ENCODE results near the gene GATA5.
A peak's percentile ranks its signal among the peaks of the same experiment; 100 is the strongest.

GATA5 gene

GRCh38 chr20:62511915-62512610, 36.3 kb upstream of the GATA5 start:
- no peak overlapping the region for H3K4me3 Mint-ChIP-seq
- ATAC-seq (replicated peaks) (no peak), DNase-seq (no peak)
- H3K27me3 Mint-ChIP-seq: peaks cover 30 to 38% of the 10 kb centered on the region in 2 donors
- no peak overlapping the region for H3K27ac Mint-ChIP-seq
- H3K9me3 Mint-ChIP-seq: no peaks in the 10 kb centered on the region
- H3K36me3 Mint-ChIP-seq: no peaks in the 10 kb centered on the region
- peaks cover 4 to 12% of the 10 kb centered on the region in 2 donors for H3K4me1 Mint-ChIP-seq

GRCh38 chr20:62511300-62511914, 35.6 kb upstream of the GATA5 start:
- Mint-ChIP-seq H3K4me3 (no peak overlapping the region), H3K4me1 (peaks cover 4 to 12% of the 10 kb centered on the region in 2 donors), H3K27me3 (peaks cover 23 to 32% of the 10 kb centered on the region in 2 donors), H3K36me3 (no peaks in the 10 kb centered on the region), H3K27ac (peak overlapping the region; percentile 62), H3K9me3 (no peaks in the 10 kb centered on the region)
- ATAC-seq (replicated peaks): no peak
- no peak for DNase-seq

GRCh38 chr20:62508641-62509051, 32.9 kb upstream of the GATA5 start:
- peak; percentile 32 to 39 for ATAC-seq (replicated peaks)
- no peak for DNase-seq
- peaks cover 3 to 8% of the 10 kb centered on the region in 2 donors for H3K36me3 Mint-ChIP-seq
- no peak overlapping the region for H3K4me3 Mint-ChIP-seq
- H3K27me3 Mint-ChIP-seq: peaks cover 15 to 18% of the 10 kb centered on the region in 2 donors
- peaks cover 6% of the 10 kb centered on the region in 2 donors for H3K9me3 Mint-ChIP-seq
- H3K27ac Mint-ChIP-seq: no peak overlapping the region
- H3K4me1 Mint-ChIP-seq: peaks cover 14 to 33% of the 10 kb centered on the region in 2 donors

- Mint-ChIP-seq H3K27me3 (peaks cover 10 to 13% of the 10 kb centered on the region in 2 donors), H3K36me3 (peaks cover 3 to 8% of the 10 kb centered on the region in 2 donors), H3K4me1 (peaks cover 12 to 33% of the 10 kb centered on the region in 2 donors), H3K9me3 (peaks cover 6% of the 10 kb centered on the region in 2 donors), H3K4me3 (no peak overlapping the region), H3K27ac (no peak overlapping the region)
- DNase-seq (no peak), ATAC-seq (replicated peaks) (no peak)
Measured at GRCh38 chr20:62507991-62508640, 32.3 kb upstream of the GATA5 start.

- H3K4me3 Mint-ChIP-seq: no peak overlapping the region
- H3K27ac Mint-ChIP-seq: no peak overlapping the region
- peaks cover 6% of the 10 kb centered on the region in 2 donors for H3K9me3 Mint-ChIP-seq
- H3K4me1 Mint-ChIP-seq: peaks cover 16 to 34% of the 10 kb centered on the region in 2 donors
- DNase-seq (no peak), ATAC-seq (replicated peaks) (no peak)
- H3K36me3 Mint-ChIP-seq: peaks cover 3 to 8% of the 10 kb centered on the region in 2 donors
- H3K27me3 Mint-ChIP-seq: peaks cover 5 to 6% of the 10 kb centered on the region in 2 donors
Measured at GRCh38 chr20:62507323-62507722, 31.5 kb upstream of the GATA5 start.

GRCh38 chr20:62506791-62507190, 31.0 kb upstream of the GATA5 start:
- Mint-ChIP-seq H3K4me3 (no peak overlapping the region), H3K27ac (no peak overlapping the region), H3K36me3 (peaks cover 3 to 8% of the 10 kb centered on the region in 2 donors), H3K4me1 (peaks cover 22 to 39% of the 10 kb centered on the region in 2 donors), H3K27me3 (peaks cover 4 to 6% of the 10 kb centered on the region in 2 donors), H3K9me3 (peaks cover 6% of the 10 kb centered on the region in 2 donors)
- DNase-seq (no peak), ATAC-seq (replicated peaks) (no peak)

- DNase-seq: no peak
- Mint-ChIP-seq H3K27me3 (peaks cover 0 to 6% of the 10 kb centered on the region in 2 donors), H3K4me1 (peaks cover 28 to 46% of the 10 kb centered on the region in 2 donors), H3K36me3 (peaks cover 3 to 8% of the 10 kb centered on the region in 2 donors), H3K4me3 (no peak overlapping the region), H3K9me3 (peaks cover 6 to 7% of the 10 kb centered on the region in 2 donors), H3K27ac (no peak overlapping the region)
- no peak for ATAC-seq (replicated peaks)
Measured at GRCh38 chr20:62506087-62506486, 30.3 kb upstream of the GATA5 start.

GRCh38 chr20:62505337-62506045, 29.7 kb upstream of the GATA5 start:
- peaks cover 3 to 10% of the 10 kb centered on the region in 2 donors for H3K36me3 Mint-ChIP-seq
- H3K4me3 Mint-ChIP-seq: no peak overlapping the region
- no peak for DNase-seq
- peaks cover 0 to 6% of the 10 kb centered on the region in 2 donors for H3K27me3 Mint-ChIP-seq
- no peak overlapping the region for H3K27ac Mint-ChIP-seq
- H3K4me1 Mint-ChIP-seq: peaks cover 34 to 52% of the 10 kb centered on the region in 2 donors
- no peak for ATAC-seq (replicated peaks)
- H3K9me3 Mint-ChIP-seq: peaks cover 6 to 12% of the 10 kb centered on the region in 2 donors

- H3K9me3 Mint-ChIP-seq: peaks cover 6 to 15% of the 10 kb centered on the region in 2 donors
- no peak for ATAC-seq (replicated peaks)
Measured at GRCh38 chr20:62504323-62504722, 28.5 kb upstream of the GATA5 start.

GRCh38 chr20:62503401-62504178, 27.8 kb upstream of the GATA5 start:
- H3K4me3 Mint-ChIP-seq: no peak overlapping the region
- H3K36me3 Mint-ChIP-seq: peaks cover 3 to 13% of the 10 kb centered on the region in 2 donors
- peaks cover 40 to 62% of the 10 kb centered on the region in 2 donors for H3K4me1 Mint-ChIP-seq
- ATAC-seq (replicated peaks): no peak
- H3K27me3 Mint-ChIP-seq: peaks cover 0 to 6% of the 10 kb centered on the region in 2 donors
- no peak for DNase-seq
- H3K27ac Mint-ChIP-seq: peak overlapping the region; percentile 86
- peaks cover 6 to 15% of the 10 kb centered on the region in 2 donors for H3K9me3 Mint-ChIP-seq

More at GRCh38 chr20:62504323-62504722, 28.5 kb upstream of the GATA5 start:
- peaks cover 0 to 6% of the 10 kb centered on the region in 2 donors for H3K27me3 Mint-ChIP-seq
- no peak overlapping the region for H3K4me3 Mint-ChIP-seq
- peaks cover 3 to 13% of the 10 kb centered on the region in 2 donors for H3K36me3 Mint-ChIP-seq
- peaks cover 40 to 62% of the 10 kb centered on the region in 2 donors for H3K4me1 Mint-ChIP-seq
- no peak overlapping the region for H3K27ac Mint-ChIP-seq
- DNase-seq: no peak

- H3K4me3 Mint-ChIP-seq: peak overlapping the region; percentile 50 to 52
- peaks cover 6 to 15% of the 10 kb centered on the region in 2 donors for H3K9me3 Mint-ChIP-seq
- H3K36me3 Mint-ChIP-seq: peaks cover 3 to 13% of the 10 kb centered on the region in 2 donors
- H3K27ac Mint-ChIP-seq: peak overlapping the region; percentile 96
- DNase-seq: no peak
- no peak for ATAC-seq (replicated peaks)
- H3K4me1 Mint-ChIP-seq: peaks cover 40 to 62% of the 10 kb centered on the region in 2 donors
- peaks cover 0 to 6% of the 10 kb centered on the region in 2 donors for H3K27me3 Mint-ChIP-seq
Measured at GRCh38 chr20:62502496-62503095, 26.8 kb upstream of the GATA5 start.

GRCh38 chr20:62501801-62502495, 26.2 kb upstream of the GATA5 start:
- Mint-ChIP-seq H3K4me3 (peak overlapping the region; percentile 41 to 50), H3K9me3 (peaks cover 6 to 15% of the 10 kb centered on the region in 2 donors), H3K36me3 (peaks cover 3 to 13% of the 10 kb centered on the region in 2 donors), H3K27me3 (peaks cover 0 to 9% of the 10 kb centered on the region in 2 donors), H3K4me1 (peaks cover 40 to 66% of the 10 kb centered on the region in 2 donors), H3K27ac (peak overlapping the region; percentile 96)
- ATAC-seq (replicated peaks) (peak; percentile 92 to 94), DNase-seq (peak; percentile 77)

Measured in stimulated activated naive B cell treated with anti-CD40 and anti-IgM and Interleukin-4, amounts not matched to agents 10 μg/mL and 1 μg/mL and 100 μg/mL, for 72 hours (primary cell).